GM13977 (cell line): ENCODE measurements around the gene RIT1.
"Not testable (repeated sequence)": the region's sequence is repeated elsewhere in the genome, so short reads cannot be mapped to it uniquely, and the experiment has no call there.

Experiments used
- DNase-seq: peaks from one replicate; pipeline ENCODE4 v3.0.0; 2012; ENCODE audit warnings: low spot score
- in situ Hi-C: fragments of 300-500 bp; cut with MboI; formaldehyde crosslinking; loops from one replicate; pipeline ENCODE4 v1.12.0; 2022; ENCODE audit warnings: low sequenced_read_pairs, low pct_unique_long_range_greater_than_20kb, mixed read lengths, inconsistent platforms; ENCODE audit not compliant: unreplicated experiment
- TF ChIP-seq, protein P1 (sequence below): IDR thresholded peaks from 2 replicates; pipeline ENCODE4 v1.5.1; 2012; ENCODE audit warnings: mild to moderate bottlenecking, control low read depth; ENCODE audit not compliant: insufficient read depth; ENCODE audit errors: extremely low read depth, missing control alignments

The RIT1 gene

DNA sequence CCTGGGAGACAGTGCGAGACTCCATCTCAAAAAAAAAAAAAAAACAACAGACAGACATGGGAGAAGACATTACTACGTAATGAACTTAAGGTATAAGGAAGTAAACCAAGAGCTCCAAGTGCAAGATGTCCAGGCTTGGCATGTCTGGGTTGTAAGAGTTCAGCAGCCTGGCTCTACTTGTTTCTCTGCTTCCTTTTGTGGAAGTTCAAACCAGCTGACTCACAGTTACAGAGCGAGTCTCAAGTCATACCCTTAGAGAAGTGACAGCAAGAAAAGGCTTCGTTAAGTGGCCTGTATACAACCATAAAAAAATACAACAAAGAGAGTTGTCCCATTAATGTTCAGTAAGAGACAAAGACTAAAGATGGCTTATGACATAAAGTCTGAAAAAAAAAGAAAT is 1.3 kb downstream of the RIT1 start:
- DNase-seq = no peak
- TF ChIP-seq, protein P1, sequence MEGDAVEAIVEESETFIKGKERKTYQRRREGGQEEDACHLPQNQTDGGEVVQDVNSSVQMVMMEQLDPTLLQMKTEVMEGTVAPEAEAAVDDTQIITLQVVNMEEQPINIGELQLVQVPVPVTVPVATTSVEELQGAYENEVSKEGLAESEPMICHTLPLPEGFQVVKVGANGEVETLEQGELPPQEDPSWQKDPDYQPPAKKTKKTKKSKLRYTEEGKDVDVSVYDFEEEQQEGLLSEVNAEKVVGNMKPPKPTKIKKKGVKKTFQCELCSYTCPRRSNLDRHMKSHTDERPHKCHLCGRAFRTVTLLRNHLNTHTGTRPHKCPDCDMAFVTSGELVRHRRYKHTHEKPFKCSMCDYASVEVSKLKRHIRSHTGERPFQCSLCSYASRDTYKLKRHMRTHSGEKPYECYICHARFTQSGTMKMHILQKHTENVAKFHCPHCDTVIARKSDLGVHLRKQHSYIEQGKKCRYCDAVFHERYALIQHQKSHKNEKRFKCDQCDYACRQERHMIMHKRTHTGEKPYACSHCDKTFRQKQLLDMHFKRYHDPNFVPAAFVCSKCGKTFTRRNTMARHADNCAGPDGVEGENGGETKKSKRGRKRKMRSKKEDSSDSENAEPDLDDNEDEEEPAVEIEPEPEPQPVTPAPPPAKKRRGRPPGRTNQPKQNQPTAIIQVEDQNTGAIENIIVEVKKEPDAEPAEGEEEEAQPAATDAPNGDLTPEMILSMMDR = no peak
- in situ Hi-C loops = no loop called here

- in situ Hi-C loops = no loop called here
- DNase-seq = no peak
- TF ChIP-seq, protein P1 = no peak
These were observed 6.9 kb downstream of the RIT1 start for GRCh38 chr1:155904261-155904660.

GRCh38 chr1:155900161-155900560 is 11.0 kb downstream of the RIT1 start:
- DNase-seq = no peak
- in situ Hi-C loops = no loop called here
- TF ChIP-seq, protein P1 = no peak

GRCh38 chr1:155899683-155900082 is 11.5 kb downstream of the RIT1 start:
- DNase-seq = no peak
- TF ChIP-seq, protein P1 = no peak
- in situ Hi-C loops = no loop called here

DNA sequence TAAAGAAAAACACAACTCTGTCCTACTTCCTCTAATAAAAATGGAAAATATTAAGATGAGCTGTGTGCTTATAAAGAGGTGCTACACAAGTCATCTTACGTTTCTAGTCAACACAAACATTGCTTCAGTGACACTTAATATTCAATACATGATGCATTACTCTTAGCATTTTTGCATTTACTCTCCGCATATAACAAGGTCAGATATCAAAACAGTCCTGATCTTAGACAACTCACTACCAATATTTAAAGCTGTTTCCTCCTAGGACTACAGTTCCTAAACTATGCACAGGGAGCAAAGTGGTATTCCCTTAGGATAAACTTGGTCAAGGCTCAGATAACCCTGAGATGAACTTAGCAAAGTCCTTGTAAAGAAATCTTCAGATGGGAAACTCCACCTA is 12.3 kb downstream of the RIT1 start:
- TF ChIP-seq, protein P1 = no peak
- in situ Hi-C loops = no loop called here
- DNase-seq = no peak

GRCh38 chr1:155897746-155898145 is 13.4 kb downstream of the RIT1 start:
- TF ChIP-seq, protein P1 = no peak
- in situ Hi-C loops = no loop called here
- DNase-seq = no peak

- in situ Hi-C loops = not testable (repeated sequence)
These were observed 14.7 kb downstream of the RIT1 start for GRCh38 chr1:155896476-155896875.

DNA sequence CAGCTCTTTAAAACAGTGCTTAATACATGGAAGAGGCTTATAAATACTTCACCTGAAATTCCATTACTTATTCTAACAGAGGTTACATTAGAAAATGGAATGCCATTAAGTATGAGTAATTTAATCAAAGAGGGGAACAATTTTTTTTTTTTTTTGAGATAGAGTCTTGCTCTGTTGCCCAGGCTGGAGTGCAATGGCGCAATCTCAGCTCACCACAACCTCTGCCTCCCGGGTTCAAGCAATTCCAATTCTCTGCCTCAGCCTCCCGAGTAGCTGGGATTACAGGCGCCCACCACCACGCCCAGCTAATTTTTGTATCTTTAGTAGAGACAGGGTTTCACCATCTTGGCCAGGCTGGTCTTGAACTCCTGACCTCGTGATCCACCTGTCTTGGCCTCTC is 15.5 kb downstream of the RIT1 start:
- in situ Hi-C loops, DNase-seq: not testable (repeated sequence)

More at GRCh38 chr1:155896476-155896875, 14.7 kb downstream of the RIT1 start:
- DNase-seq = not testable (repeated sequence)
